Endothelial cell of umbilical vein (primary cell): Measurements from ENCODE around the gene MUCL3. TPM values are rescaled to one million over a fixed set of nuclear protein-coding genes. Genes with fewer than 3 reads are reported as not detected.

Experiments used
- BruUV-seq: library from RNA; stranded (reverse); fragments of 400-500 nt; replicated peaks from 2 replicates; lab custom pipeline; 2021; lab: Mats Ljungman, UMichigan
- CTCF ChIA-PET: fragments of 300-600, 350-600 bp; sonication (Branson Sonifier 250); formaldehyde crosslinking; loops from one replicate; lab custom pipeline; 2021; ENCODE audit warnings: antibody characterized with exemption, inconsistent platforms; lab: Charles Lee
- POLR2A ChIA-PET: fragments of 300-600, 350-600 bp; sonication (Branson Sonifier 250); formaldehyde crosslinking; loops from one replicate; lab custom pipeline; 2021; ENCODE audit warnings: antibody characterized with exemption, inconsistent platforms; lab: Charles Lee
- DNase-seq: peaks from one replicate; pipeline ENCODE4 v3.0.0-alpha.2; 2011; ENCODE audit warnings: low read depth, low spot score
- FAIRE-seq: peaks from 2 replicates; lab custom pipeline; 2011; peaks lifted over from hg19 to GRCh38; lab: Jason Lieb, UNC
- H2AFZ ChIP-seq: 2 replicates; pipeline ENCODE4 v1.6.0; 2012; ENCODE audit warnings: low read depth, low read length, control low read depth, inconsistent platforms
- H3K27ac ChIP-seq: 2 replicates; pipeline ENCODE4 v1.5.1; 2011; ENCODE audit warnings: low read depth, mild to moderate bottlenecking, control low read depth, low read length, moderate library complexity; ENCODE audit not compliant: insufficient read depth
- H3K27me3 ChIP-seq, 2 experiments: 2 replicates each; pipeline versions ENCODE4 v1.6.0 to v1.6.1; 2011; ENCODE audit warnings: low read length in 2 of 2, mixed read lengths in 1 of 2; ENCODE audit not compliant: control insufficient read depth in 2 of 2, insufficient read depth in 2 of 2
- H3K36me3 ChIP-seq, 2 experiments: 2 replicates in 1 of 2; 3 replicates in 1 of 2; pipeline ENCODE4 v1.5.1; 2011; ENCODE audit warnings: low read length in 2 of 2, mild to moderate bottlenecking in 1 of 2, moderate library complexity in 1 of 2; ENCODE audit not compliant: control insufficient read depth in 2 of 2, insufficient read depth in 2 of 2; ENCODE audit errors: extremely low read depth in 1 of 2
- H3K4me1 ChIP-seq: 3 replicates; pipeline ENCODE4 v1.5.1; 2011; ENCODE audit warnings: mild to moderate bottlenecking, low read length; ENCODE audit not compliant: control insufficient read depth, insufficient read depth; ENCODE audit errors: extremely low read depth
- H3K4me2 ChIP-seq: 2 replicates; pipeline ENCODE4 v1.6.1; 2011; ENCODE audit warnings: low read length, control low read depth, mixed read lengths; ENCODE audit not compliant: insufficient read depth
- H3K4me3 ChIP-seq, 3 experiments: fragments of 200-600 bp in 1 of 3; sonication (generic), shearing (Covaris generic) in 1 of 3; replicated peaks in 1 of 3; 2 replicates each; pipeline ENCODE4 v1.5.1; 2011 to 2016; ENCODE audit warnings: control low read depth in 3 of 3, low read length in 3 of 3, mild to moderate bottlenecking in 2 of 3, inconsistent platforms in 1 of 3, low read depth in 1 of 3, moderate library complexity in 1 of 3; ENCODE audit not compliant: insufficient read depth in 1 of 3
- H3K79me2 ChIP-seq: 2 replicates; pipeline ENCODE4 v1.6.0; 2012; ENCODE audit warnings: low read length, inconsistent platforms; ENCODE audit not compliant: control insufficient read depth, insufficient read depth
- H3K9ac ChIP-seq: replicated peaks from 2 replicates; pipeline ENCODE3; 2011; ENCODE audit warnings: low read length, control low read depth; ENCODE audit not compliant: insufficient read depth; ENCODE audit errors: extremely low read depth
- H3K9me1 ChIP-seq: replicated peaks from 3 replicates; pipeline ENCODE4 v1.6.0; 2011; ENCODE audit warnings: mild to moderate bottlenecking, low read length; ENCODE audit not compliant: control insufficient read depth, insufficient read depth; ENCODE audit errors: extremely low read depth
- H3K9me3 ChIP-seq: replicated peaks from 2 replicates; pipeline ENCODE4 v1.5.1; 2012; ENCODE audit warnings: low read length, inconsistent platforms; ENCODE audit not compliant: control insufficient read depth, insufficient read depth
- H4K20me1 ChIP-seq: replicated peaks from 2 replicates; pipeline ENCODE3; 2011; ENCODE audit warnings: mild to moderate bottlenecking, low read length; ENCODE audit not compliant: control insufficient read depth, insufficient read depth; ENCODE audit errors: extremely low read depth
- CTCF ChIP-seq, 2 donors: IDR thresholded peaks; 1 replicate in 1 of 2; 2 replicates in 1 of 2; pipeline ENCODE4 v1.5.1; 2011; ENCODE audit warnings: low read length in 2 of 2, mild to moderate bottlenecking in 2 of 2, moderate library complexity in 2 of 2, control low read depth in 1 of 2, inconsistent platforms in 1 of 2, low read depth in 1 of 2; ENCODE audit not compliant: insufficient read depth in 1 of 2; ENCODE audit errors: extremely low read depth in 1 of 2
- EZH2 ChIP-seq: IDR thresholded peaks from 2 replicates; pipeline ENCODE4 v1.6.1; 2012; ENCODE audit warnings: borderline replicate concordance, low read depth, mild to moderate bottlenecking, moderate library complexity, low read length, inconsistent platforms; ENCODE audit not compliant: severe bottlenecking
- FOS ChIP-seq: IDR thresholded peaks from 2 replicates; pipeline ENCODE4 v1.6.1; 2011; ENCODE audit warnings: mild to moderate bottlenecking, low read length, moderate library complexity, borderline replicate concordance; ENCODE audit not compliant: insufficient read depth
- GATA2 ChIP-seq: IDR thresholded peaks from 2 replicates; pipeline ENCODE4 v1.7.0; 2011; ENCODE audit warnings: low read depth, mild to moderate bottlenecking, moderate library complexity, mixed read lengths, low read length; ENCODE audit not compliant: insufficient read length, insufficient read depth
- JUN ChIP-seq: IDR thresholded peaks from 2 replicates; pipeline ENCODE4 v1.6.1; 2011; ENCODE audit warnings: borderline replicate concordance, low read depth; ENCODE audit not compliant: insufficient read length, insufficient read depth
- MAX ChIP-seq: IDR thresholded peaks from 2 replicates; pipeline ENCODE4 v1.6.1; 2011; ENCODE audit not compliant: insufficient read depth, insufficient read length
- MYC ChIP-seq: IDR thresholded peaks from one replicate; pipeline ENCODE4 v1.6.1; 2011; ENCODE audit warnings: mild to moderate bottlenecking, low read depth, low read length
- POLR2A ChIP-seq: IDR thresholded peaks from 2 replicates; pipeline ENCODE4 v1.6.1; 2012; ENCODE audit warnings: low read depth, mild to moderate bottlenecking, control low read depth, low read length
- POLR2AphosphoS5 ChIP-seq: IDR thresholded peaks from 2 replicates; pipeline ENCODE4 v1.6.1; 2012; ENCODE audit warnings: low read depth, mild to moderate bottlenecking, control low read depth, low read length, moderate library complexity; ENCODE audit not compliant: insufficient read depth
- dilution Hi-C: fragments of 300-500 bp; cut with MboI; formaldehyde crosslinking; loops from one replicate; pipeline ENCODE4 v1.15.0; 2019; ENCODE audit warnings: low sequenced_read_pairs; ENCODE audit not compliant: extremely low pct_ligation_motif_present
- intact Hi-C: fragments of 100-400 bp; cut with micrococcal nuclease; formaldehyde crosslinking; loops from one replicate; pipeline ENCODE4 v1.10.0; 2022
- polyA plus RNA-seq, 4 experiments: library from polyadenylated mRNA; depleted of rRNA in 3 of 4; stranded (reverse) in 3 of 4; unstranded in 1 of 4; fragments of >200 nt; gene quantifications; 2 replicates each; pipeline versions ENCODE4 v1.2.1 to v1.2.3, GENCODE V29; 2011 to 2012; ENCODE audit warnings: missing spikeins in 1 of 4
- total RNA-seq: library from RNA; stranded (reverse); gene quantifications from 2 replicates; pipeline ENCODE4 v1.2.3, GENCODE V29; 2021

MUCL3 gene
- total and polyA plus RNA-seq, 2 donors (not counting 3 experiments of a cell fraction or from before 2014, with no cell fraction given): not detected

DNA sequence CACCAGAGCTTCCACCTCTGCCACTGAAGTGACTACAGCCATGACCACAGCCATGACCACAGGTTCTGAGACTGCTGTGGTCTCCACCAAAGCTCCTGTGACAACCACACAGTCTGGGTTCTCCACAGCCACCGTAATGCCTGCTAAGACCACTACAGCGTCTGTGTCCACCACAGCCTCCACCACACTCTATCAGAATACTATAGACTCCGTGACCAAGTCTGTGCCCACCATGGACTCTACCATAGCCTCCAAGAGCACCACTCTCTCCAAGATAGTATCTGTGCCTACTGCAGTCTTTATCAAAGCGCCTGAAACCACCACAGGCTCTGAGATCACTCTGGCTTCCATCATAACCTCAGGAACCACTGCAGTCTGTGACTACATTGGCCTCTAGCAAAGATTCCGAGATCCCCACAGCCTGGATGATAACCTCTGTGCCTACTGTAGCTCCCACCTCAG, 24.4 kb downstream of the MUCL3 start:
- POLR2A ChIA-PET: no interaction called here

More for the DNA sequence above, 24.4 kb downstream of the MUCL3 start:
- Histone ChIP-seq H3K36me3 (no peaks in the 10 kb centered on the region), H3K4me3 (no peak overlapping the region), H3K79me2 (no peaks in the 10 kb centered on the region), H3K27me3 (peaks cover 6 to 8% of the 10 kb centered on the region in 2 experiments), H3K9me1 (no peaks in the 10 kb centered on the region), H3K4me2 (no peak overlapping the region), H3K27ac (no peak overlapping the region), H2AFZ (no peak overlapping the region), H4K20me1 (no peaks in the 10 kb centered on the region), H3K9me3 (no peaks in the 10 kb centered on the region), H3K9ac (no peak overlapping the region), H3K4me1 (no peaks in the 10 kb centered on the region)
- intact Hi-C loops: no loop called here
- TF ChIP-seq FOS (no peak), MYC (no peak), EZH2 (no peak), GATA2 (no peak), MAX (no peak), POLR2AphosphoS5 (no peak), POLR2A (no peak), CTCF (IDR thresholded peaks at IDR 0.05; ENCODE audit: extremely low read depth in 1 of 2, insufficient read depth in 1 of 2, low read depth in 1 of 2, low read length in 2 of 2) (no peak), JUN (no peak)
- dilution Hi-C loops: no loop called here
- FAIRE-seq (no peak), DNase-seq (no peak)
- CTCF ChIA-PET: no interaction called here
- BruUV-seq: no TSS peak
